ENCODE results near the gene CHKB.

CHKB gene

GRCh38 chr22:50574383-50574755 lies 8.3 kb downstream of the CHKB start:
- no peak for DNase-seq (ENCODE audit: low read depth, low spot score)

- DNase-seq (ENCODE audit: low read depth, low spot score), result no peak
Observed at GRCh38 chr22:50573491-50574382, 8.9 kb downstream of the CHKB start.

- no peak for DNase-seq (ENCODE audit: low read depth, low spot score)
Observed at GRCh38 chr22:50572965-50573364, 9.7 kb downstream of the CHKB start.

- no peak for DNase-seq (ENCODE audit: low read depth, low spot score)
Observed at GRCh38 chr22:50571264-50572175, 11.1 kb downstream of the CHKB start.

- no peak for DNase-seq (ENCODE audit: low read depth, low spot score)
Observed at GRCh38 chr22:50570861-50571260, 11.8 kb downstream of the CHKB start.

- no peak for DNase-seq (ENCODE audit: low read depth, low spot score)
Observed at GRCh38 chr22:50569896-50570535, 12.6 kb downstream of the CHKB start.

GRCh38 chr22:50569041-50569459 lies 13.6 kb downstream of the CHKB start:
- no peak for DNase-seq (ENCODE audit: low read depth, low spot score)

GRCh38 chr22:50568626-50569025 lies 14.0 kb downstream of the CHKB start:
- DNase-seq (ENCODE audit: low read depth, low spot score), result no peak

- no peak for DNase-seq (ENCODE audit: low read depth, low spot score)
Observed at GRCh38 chr22:50567721-50568252, 14.9 kb downstream of the CHKB start.

- DNase-seq (ENCODE audit: low read depth, low spot score), result no peak
Observed at GRCh38 chr22:50564289-50564688, 18.4 kb downstream of the CHKB start.

GRCh38 chr22:50563413-50564160 lies 19.1 kb downstream of the CHKB start:
- no peak for DNase-seq (ENCODE audit: low read depth, low spot score)

GRCh38 chr22:50562523-50563412 lies 19.9 kb downstream of the CHKB start, which contains the start of gene SYCE3:
TSS of gene SYCE3 (minus strand) at chr22:50562919. CDS start at chr22:50556405, 6,514 bp downstream.
- peak; percentile 41 for DNase-seq (ENCODE audit: low read depth, low spot score)

GRCh38 chr22:50561401-50562358 lies 21.0 kb downstream of the CHKB start:
- no peak for DNase-seq (ENCODE audit: low read depth, low spot score)

GRCh38 chr22:50560034-50560433 lies 22.6 kb downstream of the CHKB start:
- no peak for DNase-seq (ENCODE audit: low read depth, low spot score)

- no peak for DNase-seq (ENCODE audit: low read depth, low spot score)
Observed at GRCh38 chr22:50556703-50557102, 25.9 kb downstream of the CHKB start.

GRCh38 chr22:50553310-50553709 lies 29.3 kb downstream of the CHKB start:
- no peak for DNase-seq (ENCODE audit: low read depth, low spot score)

- DNase-seq (ENCODE audit: low read depth, low spot score), result no peak
Observed at GRCh38 chr22:50551160-50551752, 31.4 kb downstream of the CHKB start.

GRCh38 chr22:50550395-50550794 lies 32.3 kb downstream of the CHKB start:
- DNase-seq (ENCODE audit: low read depth, low spot score), result no peak
